LNCaP clone FGC (cell line): Measurements from ENCODE around the gene EMILIN3.

Experiments used
- DNase-seq: peaks from one replicate; pipeline ENCODE4 v3.0.0-alpha.2; 2011; ENCODE audit warnings: low read depth
- H3K4me3 ChIP-seq: 2 replicates; pipeline ENCODE4 v1.5.1; 2011; ENCODE audit warnings: mild to moderate bottlenecking, low read depth, low read length, control low read depth
- TF ChIP-seq, protein P1 (sequence below): IDR thresholded peaks from 2 replicates; pipeline ENCODE4 v1.5.1; 2012; ENCODE audit warnings: mild to moderate bottlenecking; ENCODE audit not compliant: control insufficient read depth, insufficient read depth; ENCODE audit errors: extremely low read depth

Gene EMILIN3

DNA sequence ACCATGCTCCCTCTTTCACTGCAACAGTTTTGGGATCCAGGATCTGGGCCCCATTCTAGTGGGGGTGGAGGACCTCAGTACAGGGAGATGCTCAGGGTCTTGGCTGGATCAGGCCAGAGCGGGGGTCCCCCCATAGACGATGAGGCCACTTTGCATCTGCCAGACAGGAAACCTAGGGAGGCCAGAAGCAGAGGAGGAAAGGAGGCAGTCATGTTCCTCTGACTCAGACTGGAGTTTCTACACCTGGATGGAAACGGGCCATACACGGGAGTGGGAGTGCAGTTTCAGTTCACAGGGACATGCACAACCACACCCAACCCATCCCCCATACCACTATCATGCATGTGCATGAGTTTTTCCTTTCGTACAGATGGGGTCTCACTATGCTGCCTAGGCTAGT is 3.6 kb upstream of the EMILIN3 start:
- no peak overlapping the region for H3K4me3 ChIP-seq
- DNase-seq = no peak
- TF ChIP-seq, protein P1, sequence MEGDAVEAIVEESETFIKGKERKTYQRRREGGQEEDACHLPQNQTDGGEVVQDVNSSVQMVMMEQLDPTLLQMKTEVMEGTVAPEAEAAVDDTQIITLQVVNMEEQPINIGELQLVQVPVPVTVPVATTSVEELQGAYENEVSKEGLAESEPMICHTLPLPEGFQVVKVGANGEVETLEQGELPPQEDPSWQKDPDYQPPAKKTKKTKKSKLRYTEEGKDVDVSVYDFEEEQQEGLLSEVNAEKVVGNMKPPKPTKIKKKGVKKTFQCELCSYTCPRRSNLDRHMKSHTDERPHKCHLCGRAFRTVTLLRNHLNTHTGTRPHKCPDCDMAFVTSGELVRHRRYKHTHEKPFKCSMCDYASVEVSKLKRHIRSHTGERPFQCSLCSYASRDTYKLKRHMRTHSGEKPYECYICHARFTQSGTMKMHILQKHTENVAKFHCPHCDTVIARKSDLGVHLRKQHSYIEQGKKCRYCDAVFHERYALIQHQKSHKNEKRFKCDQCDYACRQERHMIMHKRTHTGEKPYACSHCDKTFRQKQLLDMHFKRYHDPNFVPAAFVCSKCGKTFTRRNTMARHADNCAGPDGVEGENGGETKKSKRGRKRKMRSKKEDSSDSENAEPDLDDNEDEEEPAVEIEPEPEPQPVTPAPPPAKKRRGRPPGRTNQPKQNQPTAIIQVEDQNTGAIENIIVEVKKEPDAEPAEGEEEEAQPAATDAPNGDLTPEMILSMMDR = no peak

DNA sequence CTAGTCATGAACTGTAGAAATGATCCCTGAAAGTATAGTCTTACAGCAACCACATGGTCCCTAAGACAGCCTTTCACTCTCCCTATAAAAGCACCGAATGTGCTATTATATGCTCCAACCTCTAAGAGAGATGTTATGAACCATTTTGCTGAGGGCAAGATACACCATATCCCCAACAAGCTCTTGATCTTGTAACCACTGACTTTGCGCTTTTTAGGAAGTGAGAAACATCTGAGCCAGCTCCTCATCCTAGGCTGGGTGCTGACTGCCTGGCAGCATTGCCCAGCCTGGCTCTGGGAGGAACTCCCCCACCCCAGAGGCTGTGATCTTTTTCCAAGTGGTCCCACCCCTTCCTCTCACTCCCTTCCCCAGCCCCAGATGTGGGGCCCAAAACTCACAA is 3.1 kb upstream of the EMILIN3 start:
- TF ChIP-seq, protein P1 = no peak
- no peak overlapping the region for H3K4me3 ChIP-seq
- DNase-seq = no peak

DNA sequence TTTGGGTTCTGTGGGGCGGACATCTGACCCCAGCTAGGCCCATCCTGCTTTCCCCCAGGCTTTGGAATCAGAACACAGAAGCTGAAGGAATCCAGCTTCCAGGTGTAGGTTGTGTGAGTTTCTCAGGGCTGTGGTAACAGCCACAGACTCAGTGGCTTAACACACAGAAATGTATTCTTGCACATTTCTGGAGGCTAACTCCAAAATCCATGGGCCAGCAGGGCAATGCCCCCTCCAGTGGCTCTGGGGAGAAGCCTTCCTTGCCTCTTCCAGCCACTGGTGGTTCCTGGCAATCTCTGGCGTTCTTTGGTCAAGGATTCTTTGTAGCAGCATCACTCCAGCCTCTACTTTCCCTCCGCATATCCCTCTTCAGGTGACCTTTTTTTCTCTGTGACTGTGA is 1.3 kb upstream of the EMILIN3 start:
- no peak for DNase-seq
- TF ChIP-seq, protein P1 = no peak
- no peak overlapping the region for H3K4me3 ChIP-seq

DNA sequence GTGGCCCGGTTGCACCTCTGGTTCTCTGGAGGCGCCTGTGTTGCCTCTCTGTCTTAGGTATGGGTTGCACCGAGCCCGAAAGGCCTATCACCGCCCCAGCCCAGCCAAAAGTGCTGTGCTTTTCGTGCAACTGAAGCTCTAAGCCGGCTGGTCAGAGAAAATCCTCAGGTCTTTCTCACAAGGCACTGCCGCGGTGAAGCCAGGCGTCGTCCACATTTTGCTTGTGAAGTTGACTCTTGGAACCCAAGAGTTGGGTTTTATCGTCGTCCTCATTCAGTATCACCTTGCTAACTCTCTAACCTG is 726 bp upstream of the EMILIN3 start:
- H3K4me3 ChIP-seq = no peak overlapping the region
- DNase-seq = no peak
- TF ChIP-seq, protein P1 = no peak

DNA sequence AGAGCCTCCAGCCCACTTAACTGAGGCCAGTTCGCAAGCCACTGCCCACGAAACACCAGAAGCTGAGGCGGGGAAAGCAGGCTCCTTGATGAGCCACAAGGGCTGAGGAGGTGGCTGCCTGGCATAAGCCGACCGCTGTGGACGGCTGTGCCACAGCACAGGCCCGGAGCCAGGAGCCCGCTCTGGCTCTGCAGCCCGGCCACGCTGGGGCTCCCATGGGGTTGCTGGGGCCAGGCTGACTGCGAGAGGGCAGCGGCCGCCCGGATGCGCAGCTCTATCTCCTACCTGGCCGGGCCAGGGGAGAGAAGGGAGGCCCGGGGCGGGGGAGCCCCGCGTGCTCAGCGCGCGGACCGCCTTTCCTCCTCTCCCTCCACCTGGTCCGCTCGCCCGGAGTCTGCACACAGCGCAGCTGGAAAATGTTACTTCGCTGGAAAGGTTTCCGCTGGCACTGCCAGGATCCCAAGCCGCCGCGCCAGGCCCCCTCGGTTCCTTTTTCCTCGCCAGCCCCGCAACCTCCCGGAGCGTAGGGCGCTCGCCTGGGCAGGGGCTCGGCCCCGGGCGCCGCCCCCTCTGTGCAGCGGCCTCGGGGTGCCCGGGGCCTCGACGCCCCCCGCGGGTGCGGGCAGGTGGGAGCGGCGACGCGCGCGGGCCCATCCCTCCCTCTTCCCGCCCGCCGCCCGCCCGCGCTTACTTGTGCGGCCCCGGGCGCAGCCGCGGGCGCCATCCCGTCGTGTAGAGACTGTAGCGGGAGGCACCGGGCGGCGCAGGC is 657 bp downstream of the EMILIN3 start:
- TF ChIP-seq, protein P1 = no peak
- no peak for DNase-seq
- no peak overlapping the region for H3K4me3 ChIP-seq

DNA sequence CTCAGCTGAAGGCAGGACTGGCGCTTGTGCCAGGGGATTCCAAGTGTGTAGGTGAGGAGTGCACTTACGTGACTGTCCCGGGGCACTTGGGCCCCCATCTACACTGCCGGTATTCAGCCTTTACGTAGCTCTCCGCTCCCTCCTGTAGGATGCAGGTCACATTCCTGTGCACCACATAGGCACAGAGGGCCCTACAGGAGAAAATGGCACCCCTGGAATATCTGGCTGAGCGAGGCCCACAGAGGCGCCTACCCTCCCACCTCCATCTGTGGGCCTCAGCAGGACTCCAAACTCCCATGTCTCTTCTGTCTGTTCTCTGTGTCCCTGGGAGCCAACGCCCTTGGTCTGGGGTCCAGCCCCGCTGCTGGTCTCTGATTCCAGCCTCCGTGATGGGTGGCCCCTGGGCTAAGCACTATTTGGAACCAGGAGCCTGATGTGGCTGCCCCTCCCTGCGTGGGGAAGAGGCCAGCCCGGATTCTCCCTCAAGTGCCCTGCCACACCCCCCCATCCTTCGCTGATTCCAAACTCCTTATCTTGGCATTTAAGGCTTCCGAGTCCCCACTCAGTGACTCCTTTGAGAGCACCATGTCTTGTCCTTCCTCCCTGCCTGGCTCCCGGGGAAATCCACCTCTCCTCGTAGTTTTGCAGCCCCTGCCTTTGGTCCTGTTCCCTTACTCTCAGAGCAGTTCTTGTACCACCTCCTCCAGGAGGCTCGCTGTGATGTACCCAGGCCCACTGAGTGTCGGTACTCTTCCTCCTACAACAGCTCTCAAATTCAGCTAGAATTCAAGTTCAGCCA is 1.5 kb downstream of the EMILIN3 start:
- no peak overlapping the region for H3K4me3 ChIP-seq
- no peak for DNase-seq
- TF ChIP-seq, protein P1 = no peak
